ENCODE data around the gene CLEC2B.

Gene CLEC2B

DNA sequence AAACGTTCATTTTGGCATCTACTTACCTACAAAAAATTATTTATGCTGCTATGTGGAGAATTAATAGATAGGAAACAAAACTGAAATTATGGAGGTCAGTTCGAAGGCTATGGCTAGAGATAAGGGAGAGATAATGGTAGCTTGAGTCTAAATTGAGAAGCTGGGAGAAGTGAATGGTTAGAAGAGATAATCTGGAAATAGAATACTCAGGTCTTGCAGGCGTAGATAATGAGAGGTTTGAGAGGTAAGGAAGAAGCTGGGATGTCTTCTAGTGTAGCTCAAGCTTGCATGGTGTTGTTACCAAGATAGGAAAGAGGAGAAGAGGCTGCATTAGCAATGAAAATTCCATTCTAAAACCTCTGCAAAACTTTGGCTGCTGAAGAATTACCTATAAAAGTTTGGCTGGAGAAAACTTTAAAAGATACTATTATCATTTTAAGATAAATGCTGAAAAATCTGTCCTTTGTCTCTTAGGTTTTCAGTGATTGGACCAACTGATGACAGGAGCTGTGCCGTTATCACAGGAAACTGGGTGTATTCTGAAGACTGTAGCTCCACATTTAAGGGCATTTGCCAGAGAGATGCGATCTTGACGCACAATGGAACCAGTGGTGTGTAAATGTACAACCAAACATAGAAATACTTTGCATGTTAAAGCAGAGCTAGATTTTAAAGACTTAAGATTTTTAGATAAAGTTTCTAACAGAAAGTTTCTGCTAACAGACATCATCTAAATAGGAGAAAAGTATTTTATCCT, 26.2 kb upstream of the CLEC2B start:
- Histone ChIP-seq H3K36me3 (replicated peaks) (no peaks in the 10 kb centered on the region), H3K27me3 (replicated peaks) (no peaks in the 10 kb centered on the region), H3K27ac (no peak overlapping the region), H3K4me3 (ENCODE audit: low read depth, low read length) (no peak overlapping the region)
- no peak for DNase-seq
- in situ Hi-C loops (cut with HindIII; ENCODE audit: low pct_ligation_motif_present, low sequenced_read_pairs), result no loop called here
- TF ChIP-seq, protein P1, sequence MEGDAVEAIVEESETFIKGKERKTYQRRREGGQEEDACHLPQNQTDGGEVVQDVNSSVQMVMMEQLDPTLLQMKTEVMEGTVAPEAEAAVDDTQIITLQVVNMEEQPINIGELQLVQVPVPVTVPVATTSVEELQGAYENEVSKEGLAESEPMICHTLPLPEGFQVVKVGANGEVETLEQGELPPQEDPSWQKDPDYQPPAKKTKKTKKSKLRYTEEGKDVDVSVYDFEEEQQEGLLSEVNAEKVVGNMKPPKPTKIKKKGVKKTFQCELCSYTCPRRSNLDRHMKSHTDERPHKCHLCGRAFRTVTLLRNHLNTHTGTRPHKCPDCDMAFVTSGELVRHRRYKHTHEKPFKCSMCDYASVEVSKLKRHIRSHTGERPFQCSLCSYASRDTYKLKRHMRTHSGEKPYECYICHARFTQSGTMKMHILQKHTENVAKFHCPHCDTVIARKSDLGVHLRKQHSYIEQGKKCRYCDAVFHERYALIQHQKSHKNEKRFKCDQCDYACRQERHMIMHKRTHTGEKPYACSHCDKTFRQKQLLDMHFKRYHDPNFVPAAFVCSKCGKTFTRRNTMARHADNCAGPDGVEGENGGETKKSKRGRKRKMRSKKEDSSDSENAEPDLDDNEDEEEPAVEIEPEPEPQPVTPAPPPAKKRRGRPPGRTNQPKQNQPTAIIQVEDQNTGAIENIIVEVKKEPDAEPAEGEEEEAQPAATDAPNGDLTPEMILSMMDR (IDR thresholded peaks at IDR 0.05; ENCODE audit: low read depth, low read length, missing control alignments), result no peak

DNA sequence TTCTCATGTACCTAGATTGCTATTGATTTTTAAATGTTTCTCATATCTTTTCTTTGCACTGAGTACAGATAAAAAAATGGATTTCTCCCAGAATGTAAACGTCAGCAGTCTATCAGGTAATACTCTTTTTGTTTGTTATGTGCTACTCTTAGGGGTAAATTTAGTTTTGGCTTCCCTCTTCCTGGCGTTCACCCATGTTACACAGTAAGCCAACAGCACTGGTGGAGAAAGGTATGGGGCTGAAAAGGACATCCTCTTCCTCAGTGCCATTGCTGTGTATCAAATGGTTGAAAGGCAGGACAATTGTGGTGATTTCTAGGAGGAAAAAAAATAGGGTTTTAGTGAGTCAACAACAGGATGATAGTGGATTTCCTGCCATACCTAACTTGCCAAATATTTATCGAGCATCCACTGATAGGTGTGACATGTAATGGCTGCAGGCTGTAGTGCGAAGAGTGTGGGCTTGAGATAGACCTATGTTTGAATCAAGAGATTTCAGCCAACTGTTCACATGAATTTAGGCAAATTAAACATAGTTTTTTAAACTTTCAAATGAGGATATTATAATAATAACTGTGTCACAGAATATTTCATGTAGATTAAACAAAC, 19.6 kb upstream of the CLEC2B start:
- DNase-seq, result no peak
- in situ Hi-C loops (cut with HindIII; ENCODE audit: low pct_ligation_motif_present, low sequenced_read_pairs), result no loop called here
- H3K4me3 ChIP-seq (ENCODE audit: low read depth, low read length), result no peak overlapping the region
- no peaks in the 10 kb centered on the region for H3K36me3 ChIP-seq (replicated peaks)
- TF ChIP-seq, protein P1 (IDR thresholded peaks at IDR 0.05; ENCODE audit: low read depth, low read length, missing control alignments), result no peak
- H3K27me3 ChIP-seq (replicated peaks), result no peaks in the 10 kb centered on the region
- H3K27ac ChIP-seq, result no peak overlapping the region

DNA sequence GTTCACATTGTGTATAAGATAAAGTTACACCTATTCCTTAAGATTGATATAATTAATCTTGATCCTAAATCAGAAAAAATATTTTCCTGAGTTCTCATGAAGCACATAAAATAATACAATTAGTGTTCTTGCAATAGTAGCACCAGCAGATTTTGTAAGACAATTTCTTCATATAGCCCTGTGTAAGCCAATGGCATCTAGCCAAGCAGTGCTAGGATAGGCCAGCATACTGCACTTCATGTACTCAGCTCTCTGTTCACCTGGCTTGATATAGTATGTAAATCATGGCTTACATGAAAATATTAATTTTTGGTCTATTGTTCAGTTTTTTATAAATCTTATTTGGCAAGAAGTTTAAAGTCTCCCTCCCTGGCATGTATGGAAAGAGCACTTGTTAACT, 14.0 kb upstream of the CLEC2B start:
- TF ChIP-seq, protein P1 (IDR thresholded peaks at IDR 0.05; ENCODE audit: low read depth, low read length, missing control alignments), result no peak
- in situ Hi-C loops (cut with HindIII; ENCODE audit: low pct_ligation_motif_present, low sequenced_read_pairs), result no loop called here
- DNase-seq, result no peak

DNA sequence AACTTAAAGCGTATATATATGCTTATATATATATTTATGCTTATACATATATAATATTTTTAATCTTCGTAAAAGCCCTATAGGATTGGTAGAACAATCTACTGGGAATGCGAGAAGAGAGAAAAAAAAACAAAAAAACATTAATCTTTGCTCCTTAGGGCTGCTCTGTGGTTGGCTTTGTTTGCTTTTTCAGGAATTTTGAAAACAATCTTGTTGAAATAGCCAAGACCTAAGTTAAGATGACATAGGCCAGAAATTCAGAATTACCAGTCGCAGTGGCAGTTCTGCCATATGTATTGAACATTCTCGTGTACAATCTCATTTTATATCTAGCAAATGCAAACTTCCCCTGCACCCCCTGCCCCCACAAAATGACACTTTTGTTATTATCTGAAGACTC, 12.8 kb upstream of the CLEC2B start:
- H3K4me3 ChIP-seq (ENCODE audit: low read depth, low read length), result no peak overlapping the region
- TF ChIP-seq, protein P1 (IDR thresholded peaks at IDR 0.05; ENCODE audit: low read depth, low read length, missing control alignments), result no peak
- no peak for DNase-seq
- in situ Hi-C loops (cut with HindIII; ENCODE audit: low pct_ligation_motif_present, low sequenced_read_pairs), result no loop called here
- no peaks in the 10 kb centered on the region for H3K27me3 ChIP-seq (replicated peaks)
- no peaks in the 10 kb centered on the region for H3K36me3 ChIP-seq (replicated peaks)
- no peak overlapping the region for H3K27ac ChIP-seq

More for the DNA sequence above, 14.0 kb upstream of the CLEC2B start:
- Histone ChIP-seq H3K27ac (no peak overlapping the region), H3K36me3 (replicated peaks) (no peaks in the 10 kb centered on the region), H3K27me3 (replicated peaks) (no peaks in the 10 kb centered on the region), H3K4me3 (ENCODE audit: low read depth, low read length) (no peak overlapping the region)

DNA sequence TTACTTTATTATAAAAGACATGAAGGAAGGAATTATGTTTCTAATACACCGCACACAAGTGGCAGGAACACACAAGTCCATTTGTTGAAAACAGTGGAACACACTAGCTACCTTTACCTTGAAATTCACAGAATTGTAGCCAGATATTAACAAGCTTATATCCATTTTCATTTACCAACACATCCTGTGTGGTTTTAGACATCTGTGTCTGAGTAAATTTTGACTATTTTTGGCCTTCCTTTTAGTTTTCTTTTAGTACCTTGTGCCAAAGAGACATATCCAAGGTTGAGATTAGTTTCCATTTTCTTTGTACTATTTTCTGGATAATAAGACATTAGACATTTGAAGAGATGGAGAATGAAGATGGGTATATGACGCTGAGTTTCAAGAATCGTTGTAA, 12.1 kb upstream of the CLEC2B start, which contains the start of gene KLRF2:
Gene KLRF2 (plus strand): TSS at position 244 of the 400 bp plus-strand sequence. CDS start 107 bp downstream, at position 351.
- Histone ChIP-seq H3K27ac (no peak within 1 kb of the TSS), H3K27me3 (replicated peaks) (no peaks in the 10 kb centered on the region), H3K4me3 (ENCODE audit: low read depth, low read length) (no peak within 1 kb of the TSS), H3K36me3 (replicated peaks) (no peaks in the 10 kb centered on the region)
- in situ Hi-C loops (cut with HindIII; ENCODE audit: low pct_ligation_motif_present, low sequenced_read_pairs), result no loop called here
- no peak for DNase-seq
- TF ChIP-seq, protein P1 (IDR thresholded peaks at IDR 0.05; ENCODE audit: low read depth, low read length, missing control alignments), result no peak
